Parathyroid adenoma (tissue), 2 donors: ENCODE measurements around the gene TRIM24.
A peak's percentile ranks its signal among the peaks of the same experiment; 100 is the strongest.
"Not testable (repeated sequence)": the region's sequence is repeated elsewhere in the genome, so short reads cannot be mapped to it uniquely, and the experiment has no call there.

Experiments
- H2AFZ ChIP-seq: fragments of 300-600 bp; sonication (generic); one replicate; pipeline ENCODE4 v1.7.0; 2017; ENCODE audit warnings: antibody characterized with exemption, mild to moderate bottlenecking
- H3K27ac ChIP-seq: fragments of 300-600 bp; sonication (generic); one replicate; pipeline ENCODE4 v1.7.0; 2017
- H3K27me3 ChIP-seq: fragments of 300-600 bp; sonication (generic); one replicate; pipeline ENCODE4 v1.7.0; 2017; ENCODE audit warnings: low read length; ENCODE audit not compliant: control insufficient read depth, insufficient read depth
- H3K36me3 ChIP-seq: fragments of 300-600 bp; sonication (generic); one replicate; pipeline ENCODE4 v1.7.0; 2017; ENCODE audit warnings: low read length; ENCODE audit not compliant: control insufficient read depth, insufficient read depth
- H3K4me1 ChIP-seq: fragments of 300-600 bp; sonication (generic); one replicate; pipeline ENCODE4 v1.7.0; 2017; ENCODE audit warnings: control low read depth
- H3K4me2 ChIP-seq: fragments of 300-600 bp; sonication (generic); one replicate; pipeline ENCODE4 v1.7.0; 2017; ENCODE audit warnings: low read length
- H3K4me3 ChIP-seq: fragments of 300-600 bp; sonication (generic); one replicate; pipeline ENCODE4 v1.7.0; 2017; ENCODE audit warnings: low read depth, low read length
- H3K79me2 ChIP-seq: fragments of 300-600 bp; sonication (generic); one replicate; pipeline ENCODE4 v1.7.0; 2017; ENCODE audit warnings: control low read depth
- H3K9ac ChIP-seq: fragments of 300-600 bp; sonication (generic); one replicate; pipeline ENCODE4 v1.7.0; 2017; ENCODE audit warnings: mild to moderate bottlenecking
- H3K9me3 ChIP-seq: fragments of 300-600 bp; sonication (generic); one replicate; pipeline ENCODE4 v1.7.0; 2017; ENCODE audit warnings: low read length; ENCODE audit not compliant: control insufficient read depth
- CTCF ChIP-seq: fragments of 300-600 bp; sonication (generic); IDR thresholded peaks from one replicate; pipeline ENCODE4 v1.7.0; 2017; ENCODE audit warnings: antibody characterized with exemption, mild to moderate bottlenecking
- donor health status: primary hyperparathyroidism.

The TRIM24 gene

GRCh38 chr7:138459413-138460175 is 465 bp upstream of the TRIM24 start:
- TF ChIP-seq CTCF: peak; percentile 25
- Histone ChIP-seq H3K4me2 (peak overlapping the region; percentile 86), H3K79me2 (peaks cover 7% of the 10 kb centered on the region), H2AFZ (peak overlapping the region; percentile 77), H3K9ac (no peak overlapping the region), H3K27ac (no peak overlapping the region), H3K9me3 (no peaks in the 10 kb centered on the region), H3K4me3 (peak overlapping the region; percentile 66), H3K36me3 (no peaks in the 10 kb centered on the region), H3K4me1 (no peaks in the 10 kb centered on the region), H3K27me3 (no peaks in the 10 kb centered on the region)

- Histone ChIP-seq H3K27me3 (no peaks in the 10 kb centered on the region), H3K36me3 (no peaks in the 10 kb centered on the region), H3K27ac (peak overlapping the region; percentile 71), H3K79me2 (peaks cover 12% of the 10 kb centered on the region), H3K9me3 (no peaks in the 10 kb centered on the region), H2AFZ (peak overlapping the region; percentile 77), H3K4me1 (no peaks in the 10 kb centered on the region), H3K9ac (no peak overlapping the region), H3K4me2 (peak overlapping the region; percentile 77), H3K4me3 (peak overlapping the region; percentile 81)
- no peak for TF ChIP-seq CTCF
Measured at GRCh38 chr7:138460649-138461607, 869 bp downstream of the TRIM24 start.

GRCh38 chr7:138463291-138463618 is 3.2 kb downstream of the TRIM24 start:
- H3K79me2 ChIP-seq: peaks cover 22% of the 10 kb centered on the region
- H2AFZ ChIP-seq, H3K4me2 ChIP-seq, H3K27ac ChIP-seq, H3K9ac ChIP-seq, H3K4me1 ChIP-seq, H3K36me3 ChIP-seq, H3K9me3 ChIP-seq, H3K27me3 ChIP-seq, H3K4me3 ChIP-seq: not testable (repeated sequence)

GRCh38 chr7:138465046-138465445 is 5.0 kb downstream of the TRIM24 start:
- no peak overlapping the region for H2AFZ ChIP-seq
- H3K4me1 ChIP-seq: peaks cover 3% of the 10 kb centered on the region
- H3K36me3 ChIP-seq: no peaks in the 10 kb centered on the region
- H3K27me3 ChIP-seq: no peaks in the 10 kb centered on the region
- H3K9me3 ChIP-seq: no peaks in the 10 kb centered on the region
- H3K4me2 ChIP-seq: no peak overlapping the region
- no peak for TF ChIP-seq CTCF
- H3K4me3 ChIP-seq: no peak overlapping the region
- H3K79me2 ChIP-seq: peaks cover 35% of the 10 kb centered on the region
- H3K27ac ChIP-seq: no peak overlapping the region
- H3K9ac ChIP-seq: no peak overlapping the region

- H3K9ac ChIP-seq, H3K4me2 ChIP-seq, H3K27me3 ChIP-seq, H3K4me1 ChIP-seq, H3K4me3 ChIP-seq, H2AFZ ChIP-seq, H3K27ac ChIP-seq, H3K36me3 ChIP-seq, H3K9me3 ChIP-seq: not testable (repeated sequence)
- peaks cover 45% of the 10 kb centered on the region for H3K79me2 ChIP-seq
Measured at GRCh38 chr7:138466069-138466756, 6.2 kb downstream of the TRIM24 start.
